Stimulated activated CD8-positive, alpha-beta memory T cell treated with anti-CD3 and anti-CD28 coated beads, Interleukin-15, amount 100 ng/mL, for 1 hour (primary cell): ENCODE data around the gene TMEM53.
"Not testable (repeated sequence)": the region's sequence is repeated elsewhere in the genome, so short reads cannot be mapped to it uniquely, and the experiment has no call there.

Experiments used
- DNase-seq: peaks from one replicate; pipeline ENCODE4 v3.0.0-alpha.2; 2020; ENCODE audit warnings: low read depth

TMEM53 gene

DNA sequence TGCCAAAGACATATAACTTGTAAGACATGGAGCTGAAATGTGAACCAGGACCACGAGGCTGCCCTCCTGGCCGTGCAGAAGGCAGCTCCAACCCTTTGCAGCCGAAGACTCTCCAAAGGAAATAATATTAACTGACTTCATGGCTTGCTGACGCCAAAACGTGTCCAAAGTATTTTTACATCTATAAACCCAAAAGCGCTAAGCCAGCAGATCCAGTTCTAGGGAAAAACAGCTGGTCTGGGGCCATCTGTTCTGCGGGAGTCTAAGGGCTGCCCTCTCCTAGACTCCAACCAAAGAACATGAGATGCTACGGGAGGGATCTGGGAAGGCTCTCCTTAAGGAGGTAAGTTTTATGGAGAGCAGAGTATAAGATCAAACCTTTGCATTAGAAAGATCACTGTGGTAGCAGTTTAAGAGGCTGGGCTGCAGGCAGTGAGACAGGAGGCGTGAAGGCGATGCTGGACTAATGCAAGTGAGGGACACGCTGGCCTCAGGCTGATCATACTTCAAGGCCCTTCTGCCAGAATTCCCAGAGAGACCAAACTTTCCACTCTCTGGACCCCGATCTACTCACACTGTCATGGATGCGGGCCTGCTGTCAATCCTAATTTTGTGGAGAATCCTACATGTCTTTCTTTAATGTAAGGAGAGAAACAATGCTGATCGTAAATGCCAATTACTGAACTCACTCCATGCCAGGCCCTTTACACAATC is 1.2 kb downstream of the TMEM53 start:
- no peak for DNase-seq

DNA sequence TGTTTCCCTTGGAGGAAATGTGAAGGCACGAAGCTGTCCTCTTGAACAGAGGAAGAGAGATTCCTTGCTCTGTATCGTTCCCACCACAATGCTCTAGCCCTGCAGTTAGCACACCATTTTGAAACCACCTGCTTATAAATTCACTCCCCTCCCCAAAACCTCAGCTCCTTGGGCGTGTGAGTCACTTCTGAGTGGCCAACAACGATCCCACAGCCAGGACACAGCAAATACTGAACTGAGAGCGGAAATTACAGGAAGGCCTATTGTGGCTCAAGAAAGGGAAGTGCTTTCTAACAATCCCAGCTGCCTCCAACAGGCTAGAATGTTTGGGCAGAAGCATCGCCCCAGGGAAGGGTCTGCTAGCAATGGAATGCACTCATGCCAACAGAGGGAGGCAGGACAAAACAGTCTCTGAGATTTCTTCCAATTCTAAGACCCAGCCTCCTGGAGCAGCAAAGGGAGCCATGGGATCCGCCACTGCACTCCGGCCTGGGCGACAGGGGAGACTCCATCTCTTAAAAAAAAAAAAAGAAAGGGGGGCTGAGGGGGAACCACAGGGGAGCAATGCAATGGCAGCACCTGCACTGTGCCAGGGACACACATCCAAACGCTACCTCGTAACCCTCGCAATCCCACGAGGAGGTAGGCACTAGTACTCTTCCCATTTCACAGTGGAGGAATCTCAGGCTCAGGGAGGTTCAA is 1.9 kb downstream of the TMEM53 start:
- DNase-seq: no peak

DNA sequence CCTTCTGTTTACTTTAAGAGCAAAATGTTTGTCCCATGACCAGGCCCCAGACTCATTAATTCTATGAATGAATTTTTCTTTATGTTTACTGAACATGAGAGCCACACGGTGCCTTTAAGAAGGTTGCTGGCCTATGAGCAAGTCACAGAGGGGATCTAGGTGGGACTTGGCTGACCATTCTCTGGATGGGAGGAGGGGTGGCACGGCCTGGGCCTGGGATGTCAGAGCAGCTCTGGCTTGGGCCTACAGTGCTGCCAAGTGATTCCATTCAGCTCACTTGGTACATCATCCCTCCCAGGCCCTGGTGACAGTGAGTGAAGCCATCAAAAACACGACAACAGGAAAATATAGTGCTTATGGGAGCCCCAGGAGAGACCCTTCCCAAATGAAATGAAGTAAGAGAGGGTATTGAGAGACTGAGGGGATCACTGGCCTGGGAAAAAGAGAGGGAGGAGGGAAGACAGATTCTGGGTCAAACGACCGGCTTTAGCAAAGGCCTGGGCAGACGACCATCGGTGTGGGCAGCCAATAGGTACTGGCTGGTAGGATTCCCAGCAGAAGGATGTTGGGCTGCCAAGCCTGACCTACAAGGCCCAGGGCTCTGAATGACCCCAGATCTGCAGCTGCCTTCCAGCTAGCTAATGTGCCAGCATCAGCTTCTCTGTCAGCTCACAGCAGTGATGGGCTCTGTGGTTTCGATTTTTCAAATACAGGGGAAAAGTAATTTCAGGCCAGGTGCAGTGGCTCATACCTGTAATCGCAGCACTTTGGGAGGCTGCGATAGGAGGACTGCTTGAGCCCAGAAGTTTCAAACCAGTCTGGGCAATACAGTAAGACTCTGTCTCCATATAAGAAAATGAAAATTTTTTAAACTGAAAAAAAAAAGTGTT is 3.3 kb downstream of the TMEM53 start:
- no peak for DNase-seq

DNA sequence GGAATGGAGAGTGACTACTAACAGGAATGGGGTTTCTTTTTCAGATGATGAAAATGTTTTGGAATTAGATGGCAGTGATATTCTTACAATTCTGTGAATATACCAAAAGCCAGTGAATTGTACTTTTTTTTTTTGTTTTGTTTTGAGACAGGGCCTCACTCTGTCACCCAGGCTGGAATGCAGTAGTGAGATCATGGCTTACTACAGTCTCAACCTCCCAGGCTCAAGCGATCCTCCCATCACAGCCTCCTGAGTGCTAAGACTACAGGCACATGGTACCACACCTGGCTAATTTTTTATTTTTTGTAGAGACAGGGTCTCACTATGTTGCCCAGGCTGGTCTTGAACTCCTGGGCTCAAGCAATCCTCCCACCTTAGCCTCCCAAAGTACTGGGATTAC is 7.6 kb downstream of the TMEM53 start:
- DNase-seq: not testable (repeated sequence)

DNA sequence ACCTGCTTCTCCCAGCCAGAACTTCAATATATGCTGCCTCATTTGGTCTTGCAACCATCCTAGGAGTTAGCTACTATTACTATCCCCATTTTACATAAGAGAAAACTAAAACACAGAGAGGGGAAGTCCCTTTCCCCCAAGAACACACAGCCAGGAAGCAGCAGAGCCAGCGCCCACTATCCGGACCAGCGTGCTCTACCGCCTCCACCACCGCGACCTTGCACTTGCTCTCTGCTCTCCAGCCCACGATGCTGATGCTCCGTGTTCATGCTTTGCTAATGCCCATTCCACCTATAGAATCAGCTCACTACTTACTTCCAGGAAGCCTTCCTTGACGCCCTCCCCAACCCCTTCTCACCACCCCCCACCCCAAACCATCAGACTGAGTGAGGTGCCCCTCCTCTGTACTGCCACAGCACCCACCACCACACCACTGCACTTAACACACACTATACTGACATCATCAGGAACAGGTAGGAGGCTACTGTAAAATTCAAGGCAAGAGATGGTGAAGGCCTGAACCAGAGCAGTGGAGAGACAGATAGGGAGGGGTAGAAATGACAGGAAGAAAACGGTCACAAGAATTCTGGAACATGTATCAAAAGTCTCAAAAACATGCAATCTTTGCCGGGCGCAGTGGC is 9.4 kb downstream of the TMEM53 start:
- DNase-seq: no peak

DNA sequence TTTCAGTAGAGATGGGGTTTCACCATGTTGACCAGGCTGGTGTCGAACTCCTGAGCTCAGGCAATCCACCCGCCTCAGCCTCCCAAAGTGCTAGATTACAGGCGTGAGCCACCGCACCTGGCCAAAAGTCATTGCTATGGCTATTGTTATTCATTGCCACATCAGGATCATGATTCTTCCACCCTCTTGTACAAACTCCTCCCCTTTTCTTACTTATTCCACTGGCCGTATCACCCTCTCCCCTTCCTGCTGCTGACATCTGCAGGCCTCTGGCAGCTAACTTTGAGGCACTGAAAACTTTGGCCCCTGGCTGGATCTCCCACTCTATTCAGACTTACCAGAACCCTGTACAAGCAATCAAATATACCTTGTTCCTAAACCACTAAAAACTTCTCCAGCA is 10.9 kb downstream of the TMEM53 start:
- no peak for DNase-seq

DNA sequence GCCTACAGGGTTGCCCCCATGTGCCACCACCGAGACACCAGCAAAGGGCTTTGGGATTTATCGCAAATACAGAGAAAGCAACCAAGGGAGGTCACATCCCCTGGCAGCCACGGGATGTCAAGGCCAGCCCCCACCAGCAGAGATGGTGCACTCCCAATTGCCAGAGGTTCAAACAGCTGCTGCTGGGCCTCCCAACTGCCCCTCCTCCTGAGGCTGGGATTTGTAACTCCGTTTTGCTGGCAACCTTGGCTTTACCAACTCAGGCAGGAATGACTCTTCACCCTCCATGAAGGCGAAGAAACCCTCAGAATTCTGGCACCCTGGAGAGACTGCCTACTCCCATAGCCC is 11.6 kb downstream of the TMEM53 start:
- DNase-seq: no peak

DNA sequence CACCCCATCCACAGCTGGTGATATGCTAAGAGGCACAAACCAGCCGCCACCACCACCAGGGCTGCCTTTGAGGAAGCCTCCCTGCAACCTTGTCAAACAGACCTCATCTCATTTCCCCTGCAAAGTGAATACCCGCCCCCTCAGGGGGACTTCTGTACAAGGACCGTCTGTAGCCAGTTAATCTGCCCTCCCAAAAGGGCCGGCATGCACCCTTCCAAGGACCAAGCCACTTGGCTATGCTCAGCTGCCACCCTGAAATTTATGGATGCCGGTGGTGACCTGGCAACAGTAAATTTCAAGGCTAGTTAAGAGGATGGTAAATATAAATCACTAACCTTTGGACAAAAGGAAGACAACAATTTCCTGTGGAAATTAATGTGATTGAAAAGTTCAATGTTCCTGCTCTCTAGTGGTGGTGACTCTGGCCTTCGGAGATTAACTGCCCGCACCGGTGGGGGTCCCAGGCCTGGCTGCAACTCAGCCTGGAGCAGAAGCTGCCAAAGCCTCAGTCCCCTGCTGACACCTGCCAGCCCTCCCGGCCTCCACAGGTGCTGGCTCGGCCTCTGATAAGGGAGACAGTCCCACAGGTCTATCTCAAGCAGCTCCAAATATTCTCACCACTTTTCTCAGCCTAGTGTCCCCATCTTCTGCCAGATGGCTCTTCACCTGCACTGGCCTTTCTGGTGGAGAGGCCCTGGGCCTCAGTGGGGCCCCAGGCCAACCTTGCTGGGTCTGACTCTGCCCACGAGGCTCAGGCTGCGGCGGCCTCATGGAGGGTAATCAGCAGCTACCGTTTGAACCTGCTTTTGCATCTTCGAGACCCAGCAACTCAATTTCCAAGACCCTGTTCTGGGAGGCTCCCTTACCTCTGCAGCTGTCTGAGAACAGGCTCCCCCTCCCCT is 12.2 kb downstream of the TMEM53 start:
- no peak for DNase-seq

DNA sequence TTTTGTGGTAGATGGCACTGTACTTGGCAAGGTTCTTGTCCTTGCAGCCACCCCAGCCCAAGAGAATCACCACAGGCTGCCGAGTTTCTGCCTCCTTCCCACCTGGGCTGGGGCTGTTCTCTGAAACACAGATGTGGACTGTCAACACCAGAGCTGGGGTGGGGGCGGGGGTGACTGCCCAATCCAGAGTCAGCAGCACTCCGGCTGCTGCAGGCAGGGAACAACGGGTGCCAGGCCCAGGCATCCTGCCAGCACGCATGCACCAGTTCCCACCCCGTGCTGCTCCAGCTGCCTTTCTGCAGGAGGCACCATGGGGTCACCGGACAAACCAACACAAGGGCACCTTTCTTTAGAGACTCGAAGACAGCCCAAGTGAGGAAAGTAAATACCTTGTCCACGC is 14.1 kb downstream of the TMEM53 start:
- no peak for DNase-seq

DNA sequence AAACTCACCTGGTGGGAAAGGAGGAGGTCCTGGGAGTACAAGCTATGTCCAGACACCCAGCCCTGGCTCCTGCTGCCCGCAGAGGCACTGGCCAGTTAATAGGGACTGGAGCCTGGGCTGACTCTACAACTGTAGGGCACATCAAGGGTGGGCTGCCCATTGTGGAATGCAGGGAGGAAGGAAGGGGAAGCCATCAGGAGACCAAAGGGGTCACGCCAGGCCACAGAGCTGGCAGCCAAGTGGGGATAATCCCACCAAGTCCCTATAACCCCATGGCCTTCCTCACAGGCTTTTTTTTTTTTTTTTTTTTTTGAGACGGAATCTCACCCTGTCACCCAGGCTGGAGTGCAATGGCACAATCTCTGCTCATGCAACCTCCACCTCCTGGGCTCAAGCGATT is 14.7 kb downstream of the TMEM53 start:
- no peak for DNase-seq

DNA sequence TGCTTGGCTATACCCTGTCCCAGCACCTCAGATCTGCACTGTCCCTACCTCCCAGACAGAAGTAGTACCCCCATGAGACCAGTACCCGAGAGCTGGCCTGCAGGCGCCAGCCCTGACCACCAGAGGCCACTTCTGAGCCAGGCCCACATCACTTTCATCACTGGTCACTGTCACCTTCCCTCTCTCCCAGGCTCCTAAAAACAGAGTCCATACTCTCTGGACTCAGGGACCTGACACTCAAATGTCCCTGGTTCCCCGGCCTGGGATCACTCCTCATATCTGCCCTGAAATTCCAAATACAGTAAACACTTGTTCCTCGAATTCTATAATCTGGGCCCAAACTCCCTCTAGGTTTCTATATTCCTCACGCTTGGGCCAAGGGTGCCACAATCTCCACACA is 18.7 kb downstream of the TMEM53 start:
- no peak for DNase-seq

DNA sequence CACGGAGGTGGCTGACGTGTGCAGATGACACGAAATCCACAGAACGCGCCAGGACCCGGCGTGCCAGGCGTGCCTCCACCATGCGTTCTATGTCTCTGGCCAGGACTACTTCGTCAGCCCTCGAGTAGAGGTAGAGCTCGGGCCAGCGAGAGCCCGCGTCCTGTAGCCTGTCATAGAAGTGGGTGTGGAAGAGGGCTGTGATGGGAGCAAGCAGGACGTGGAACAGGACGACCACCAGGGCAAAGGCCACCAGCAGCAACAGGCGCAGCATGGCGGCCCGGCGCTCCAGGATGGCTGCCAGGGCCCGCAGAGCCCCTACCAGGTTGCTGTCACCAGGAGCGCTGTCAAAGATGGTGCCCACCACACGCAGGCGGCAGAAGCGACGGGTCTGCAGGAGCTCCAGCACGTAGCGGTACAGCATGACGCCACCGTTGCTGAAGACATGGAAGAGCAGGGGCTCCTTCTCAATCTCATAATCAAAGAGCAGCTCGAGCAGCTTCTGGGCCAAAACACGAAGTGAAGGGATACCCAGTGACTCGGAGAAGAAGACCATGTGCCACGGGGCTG is 19.6 kb downstream of the TMEM53 start:
- DNase-seq: no peak

DNA sequence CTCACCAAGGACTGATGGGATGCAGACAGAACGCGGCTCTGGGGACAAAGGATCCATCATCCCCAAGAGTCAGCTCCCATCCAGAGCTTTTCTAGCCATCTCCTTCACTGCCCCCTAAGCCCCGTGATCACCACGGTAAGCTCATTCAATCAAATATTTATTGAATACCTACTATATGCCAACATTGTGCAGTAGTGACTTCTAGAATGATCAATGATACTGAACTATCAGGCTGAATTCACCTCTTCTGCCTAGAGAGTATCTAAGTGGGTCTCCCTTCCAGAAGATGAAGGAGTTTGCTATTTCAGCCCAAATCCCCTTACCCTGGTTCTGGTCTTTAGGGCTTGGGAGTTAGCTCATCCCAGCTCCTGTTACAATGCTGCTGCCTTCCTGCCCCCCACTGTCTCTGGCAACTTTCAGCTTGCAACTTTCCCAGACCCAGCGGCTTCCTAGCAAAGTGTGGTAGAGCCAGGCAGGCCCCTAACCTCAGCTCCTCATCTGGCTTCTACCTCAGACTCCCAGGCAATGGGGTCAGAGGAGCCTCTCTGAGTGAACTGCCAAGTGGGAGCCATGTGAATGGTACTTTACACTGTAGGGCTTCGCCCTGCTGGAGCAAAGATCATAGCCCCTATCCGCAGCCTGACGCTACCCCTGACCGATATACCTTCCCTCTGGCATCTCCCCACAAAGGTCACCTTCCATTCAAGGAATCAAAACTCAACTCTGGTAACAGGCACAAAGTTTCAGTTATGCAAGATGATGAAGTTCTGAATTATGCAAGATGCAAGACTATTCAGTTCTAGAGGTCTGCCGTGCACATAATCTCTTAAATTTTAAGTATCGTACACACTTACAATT is 20.9 kb downstream of the TMEM53 start:
- DNase-seq: no peak

DNA sequence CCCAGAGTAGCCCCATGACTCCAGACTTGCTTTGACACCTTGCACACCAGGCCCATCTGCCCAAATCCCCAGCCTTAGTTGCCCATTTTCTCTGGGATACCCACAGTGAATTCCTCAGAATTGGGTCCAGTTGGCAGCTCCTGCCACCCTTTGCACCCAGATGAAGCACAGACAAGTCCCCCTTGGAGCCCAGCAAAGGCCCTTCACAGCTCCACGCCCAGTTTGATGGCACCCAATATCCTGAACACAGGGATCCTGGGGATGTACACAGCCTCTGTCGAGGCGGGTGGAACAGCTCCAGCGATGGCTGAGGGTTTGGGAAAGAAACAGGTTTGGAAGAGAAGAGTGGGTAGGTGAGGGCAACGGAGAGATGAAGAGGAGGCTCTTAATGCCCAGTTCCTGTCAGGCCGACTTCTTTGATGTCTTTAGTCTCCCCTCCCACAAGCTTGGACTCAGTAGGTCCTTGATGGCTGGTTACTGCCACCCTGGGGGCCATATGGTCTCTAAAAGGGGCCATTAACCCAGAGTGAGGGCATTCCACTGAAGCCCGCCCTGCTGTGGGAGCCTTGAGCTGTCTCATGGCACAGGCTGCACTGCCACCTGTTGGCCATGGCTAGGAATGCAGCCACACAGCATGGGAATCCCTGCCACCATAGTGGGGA is 21.7 kb downstream of the TMEM53 start:
- DNase-seq: peak; percentile 60

DNA sequence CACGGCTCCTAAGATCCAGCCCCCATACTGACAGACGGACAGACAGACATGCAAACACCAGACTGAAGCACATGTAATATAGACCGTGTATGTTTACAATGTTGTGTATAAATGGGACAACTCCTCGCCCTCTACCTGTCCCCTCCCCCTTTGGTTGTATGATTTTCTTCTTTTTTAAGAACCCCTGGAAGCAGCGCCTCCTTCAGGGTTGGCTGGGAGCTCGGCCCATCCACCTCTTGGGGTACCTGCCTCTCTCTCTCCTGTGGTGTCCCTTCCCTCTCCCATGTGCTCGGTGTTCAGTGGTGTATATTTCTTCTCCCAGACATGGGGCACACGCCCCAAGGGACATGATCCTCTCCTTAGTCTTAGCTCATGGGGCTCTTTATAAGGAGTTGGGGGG is 23.2 kb downstream of the TMEM53 start:
- no peak for DNase-seq

DNA sequence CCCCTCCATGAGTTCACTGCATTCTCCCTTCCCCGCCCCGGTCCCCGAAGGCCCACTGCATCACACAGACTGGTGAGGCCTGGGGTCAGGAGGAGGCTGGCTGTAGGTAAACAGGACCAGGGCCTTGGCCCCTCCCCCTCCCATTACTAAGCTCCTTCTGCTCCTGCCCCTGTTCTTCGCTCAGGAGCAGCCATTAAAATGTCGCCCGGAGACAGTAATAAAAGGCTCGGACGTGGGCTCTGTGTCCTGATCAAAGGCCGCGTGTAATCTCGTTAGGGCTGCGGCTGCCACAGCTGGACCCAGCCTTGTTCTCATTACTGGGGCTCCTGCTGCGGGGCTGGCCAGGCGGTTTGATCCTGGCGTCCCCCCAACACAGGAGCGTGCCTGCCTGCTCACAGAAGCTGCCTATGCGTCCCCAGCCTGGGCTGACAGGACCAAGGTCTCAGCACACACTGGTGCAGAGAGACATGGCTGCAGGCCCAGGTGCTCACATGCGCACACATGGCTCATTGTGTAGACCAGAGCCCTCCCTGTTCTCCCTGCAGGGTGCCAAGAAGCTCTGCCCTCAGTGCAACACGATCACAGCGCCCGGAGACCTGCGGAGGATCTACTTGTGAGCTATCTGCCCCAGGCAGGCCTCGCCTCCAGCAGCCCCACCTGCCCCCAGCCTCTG is 24.0 kb downstream of the TMEM53 start:
- DNase-seq: no peak

DNA sequence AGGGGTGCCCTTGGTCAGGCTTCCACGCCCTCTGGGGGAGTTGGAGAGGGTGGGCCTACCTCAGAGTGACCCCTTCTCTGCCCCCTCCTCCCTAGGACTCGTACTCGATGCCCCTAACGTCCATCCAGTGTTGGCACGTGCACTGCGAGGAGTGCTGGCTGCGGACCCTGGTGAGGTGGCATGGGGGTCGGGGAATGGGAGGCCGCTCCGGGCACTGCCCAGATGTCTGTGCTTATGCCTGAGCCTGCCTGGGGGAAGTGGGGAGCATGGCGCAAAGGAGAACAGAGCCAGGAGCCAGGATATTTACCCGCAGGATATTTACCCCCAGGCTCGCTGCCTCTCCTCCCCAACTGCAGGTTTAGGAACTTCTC is 24.5 kb downstream of the TMEM53 start:
- DNase-seq: no peak

DNA sequence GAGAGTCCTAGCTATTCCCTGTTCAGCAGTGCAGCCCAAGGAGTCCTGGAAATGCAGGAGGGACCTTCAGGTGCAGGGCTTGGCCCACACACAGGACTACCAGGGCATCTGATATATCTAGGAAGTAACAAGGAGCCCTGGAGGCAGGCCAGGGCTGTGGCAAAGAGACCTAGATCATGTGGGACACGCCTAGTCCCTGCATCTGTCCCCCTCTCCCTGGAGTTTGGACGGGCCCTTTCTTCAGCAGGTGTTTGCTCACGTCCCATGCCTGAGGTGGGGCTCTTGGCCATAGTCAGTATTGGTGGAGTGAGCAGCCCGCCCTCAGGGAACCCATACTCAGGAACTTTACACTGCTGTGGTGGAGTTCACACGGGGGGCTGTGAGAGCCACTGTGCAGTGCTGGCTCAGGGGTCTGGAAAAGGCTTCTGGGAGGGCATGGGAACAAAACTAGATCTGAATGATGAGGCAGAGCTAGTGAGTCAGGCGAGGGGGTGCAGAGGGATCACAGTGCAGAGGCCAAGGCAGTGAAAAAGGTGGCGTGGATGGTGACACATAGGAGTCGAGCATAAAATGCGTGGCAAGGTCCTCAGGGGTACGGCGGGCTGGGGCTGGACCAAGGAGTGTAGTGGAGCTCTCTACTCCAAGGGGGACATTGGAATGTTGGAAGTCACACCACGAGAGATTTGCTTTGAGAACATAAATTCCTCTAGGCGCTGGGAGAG is 25.6 kb downstream of the TMEM53 start:
- no peak for DNase-seq
